HG02623 (cell line): Measurements from ENCODE around the gene ODAM.
"Not testable (repeated sequence)": the region's sequence is repeated elsewhere in the genome, so short reads cannot be mapped to it uniquely, and the experiment has no call there.

Source experiments
- ATAC-seq: cut with Tn5 transposase; IDR thresholded peaks from one replicate; pipeline ENCODE4 v1.9.1; 2021; ENCODE audit warnings: moderate library complexity; ENCODE audit not compliant: unreplicated experiment

Gene ODAM, protein sequence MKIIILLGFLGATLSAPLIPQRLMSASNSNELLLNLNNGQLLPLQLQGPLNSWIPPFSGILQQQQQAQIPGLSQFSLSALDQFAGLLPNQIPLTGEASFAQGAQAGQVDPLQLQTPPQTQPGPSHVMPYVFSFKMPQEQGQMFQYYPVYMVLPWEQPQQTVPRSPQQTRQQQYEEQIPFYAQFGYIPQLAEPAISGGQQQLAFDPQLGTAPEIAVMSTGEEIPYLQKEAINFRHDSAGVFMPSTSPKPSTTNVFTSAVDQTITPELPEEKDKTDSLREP

DNA sequence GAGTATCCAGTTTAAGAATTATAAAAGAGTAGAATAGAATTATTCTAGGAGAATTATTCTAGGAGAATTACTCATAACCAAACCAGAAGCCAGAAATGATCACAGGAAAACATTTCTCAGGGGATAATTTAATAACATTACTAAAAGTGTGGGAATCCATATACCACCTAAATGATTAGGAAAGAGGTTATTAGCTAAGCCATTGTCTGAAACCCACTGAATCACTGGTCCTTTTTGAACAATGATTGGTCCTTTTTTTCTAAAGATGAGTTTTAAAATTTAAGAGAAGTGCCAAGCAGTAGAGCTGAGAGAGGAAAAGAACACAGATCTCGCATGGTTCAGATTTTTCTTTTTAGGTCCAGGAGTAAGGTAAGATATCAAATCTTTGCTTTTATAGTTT lies at the start of gene ODAM:
TSS of gene ODAM (plus strand) at position 301 of the 400 bp plus-strand sequence. CDS start 819 bp downstream, outside the sequence.
- ATAC-seq: no peak

DNA sequence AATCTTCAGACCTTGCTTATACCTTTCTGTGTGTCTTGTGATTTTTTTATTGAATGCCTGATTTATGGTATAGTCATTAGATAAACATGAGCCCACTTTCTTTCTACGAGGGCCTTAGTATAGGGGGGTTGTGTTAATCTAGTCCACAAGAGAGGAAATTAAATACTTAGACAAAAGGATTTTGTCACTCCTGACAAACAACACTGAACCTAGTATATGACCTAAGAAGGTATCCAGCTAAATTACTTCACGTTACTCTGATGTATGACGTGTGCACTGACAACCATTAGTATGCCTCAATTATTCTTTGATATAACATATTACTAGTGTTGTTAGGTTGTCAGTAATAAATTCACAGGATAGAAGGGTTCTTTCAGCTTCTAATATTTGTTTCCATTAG lies 44.3 kb upstream of the ODAM start:
- ATAC-seq: no peak

DNA sequence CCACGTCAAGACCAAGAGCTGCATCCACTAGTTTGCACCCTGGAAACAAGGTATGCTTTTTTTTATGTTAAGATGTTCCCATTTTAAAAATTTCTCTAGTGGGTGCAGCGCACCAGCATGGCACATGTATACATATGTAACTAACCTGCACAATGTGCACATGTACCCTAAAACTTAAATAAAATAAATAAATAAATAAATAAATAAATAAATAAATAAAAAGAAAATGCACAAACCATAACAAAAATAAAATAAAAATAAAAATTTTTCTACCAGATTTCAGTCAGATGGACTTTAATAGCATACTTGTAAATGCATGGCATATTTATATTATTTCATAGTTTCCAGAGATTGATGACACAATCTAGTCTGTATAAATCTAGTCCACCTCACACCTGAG lies 43.4 kb upstream of the ODAM start:
- no peak for ATAC-seq

DNA sequence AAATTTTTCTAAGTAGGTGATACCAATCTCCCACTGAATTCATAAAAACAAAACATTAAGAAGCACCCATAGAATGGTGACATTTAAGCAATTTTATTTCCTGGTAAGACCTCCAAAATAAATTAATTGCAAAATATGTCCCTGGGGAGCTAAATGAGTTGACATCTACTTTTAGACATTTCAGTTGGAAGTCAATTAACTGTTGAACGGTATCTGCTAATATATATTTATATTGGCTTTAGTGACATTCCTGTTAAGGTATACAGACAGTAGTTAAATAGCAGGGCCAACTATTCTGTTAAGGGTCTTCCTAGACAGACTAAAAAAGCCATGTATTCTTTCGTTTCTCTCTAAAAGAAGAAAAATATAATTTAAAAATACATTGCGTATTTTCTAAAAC lies 41.6 kb upstream of the ODAM start, which contains the start of gene PRR27:
TSS of gene PRR27 (plus strand) at position 301 of the 400 bp plus-strand sequence. CDS start 139 bp downstream, outside the sequence.
- no peak for ATAC-seq

DNA sequence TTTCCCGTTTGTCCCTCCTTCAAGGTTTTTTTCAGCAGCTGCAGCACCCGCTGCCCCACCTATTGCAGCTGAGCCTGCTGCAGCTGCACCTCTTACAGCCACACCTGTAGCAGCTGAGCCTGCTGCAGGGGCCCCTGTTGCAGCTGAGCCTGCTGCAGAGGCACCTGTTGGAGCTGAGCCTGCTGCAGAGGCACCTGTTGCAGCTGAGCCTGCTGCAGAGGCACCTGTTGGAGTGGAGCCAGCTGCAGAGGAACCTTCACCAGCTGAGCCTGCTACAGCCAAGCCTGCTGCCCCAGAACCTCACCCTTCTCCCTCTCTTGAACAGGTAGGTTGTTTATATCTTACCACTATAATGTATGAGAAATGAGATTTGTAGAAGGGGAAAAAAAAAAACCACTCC lies 36.9 kb upstream of the ODAM start:
- no peak for ATAC-seq

DNA sequence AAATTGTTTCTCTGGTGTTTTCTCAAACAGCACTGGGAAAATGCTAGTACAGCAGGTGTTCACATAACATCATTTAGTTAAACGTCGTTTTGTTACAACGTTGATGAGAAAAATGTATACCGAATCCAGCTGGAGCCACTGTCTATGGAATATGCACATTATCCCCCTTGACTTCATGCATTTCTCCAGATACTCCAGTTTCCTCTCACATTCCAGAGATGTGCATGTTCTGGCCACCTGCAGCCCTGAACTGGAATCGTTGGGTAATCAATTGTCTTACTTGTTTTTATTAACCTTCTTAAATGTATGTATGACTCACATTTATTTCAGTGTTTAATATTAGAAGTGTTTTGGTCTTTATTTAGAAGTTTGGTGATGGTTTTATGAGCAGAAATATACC lies 18.4 kb upstream of the ODAM start:
- ATAC-seq: no peak

DNA sequence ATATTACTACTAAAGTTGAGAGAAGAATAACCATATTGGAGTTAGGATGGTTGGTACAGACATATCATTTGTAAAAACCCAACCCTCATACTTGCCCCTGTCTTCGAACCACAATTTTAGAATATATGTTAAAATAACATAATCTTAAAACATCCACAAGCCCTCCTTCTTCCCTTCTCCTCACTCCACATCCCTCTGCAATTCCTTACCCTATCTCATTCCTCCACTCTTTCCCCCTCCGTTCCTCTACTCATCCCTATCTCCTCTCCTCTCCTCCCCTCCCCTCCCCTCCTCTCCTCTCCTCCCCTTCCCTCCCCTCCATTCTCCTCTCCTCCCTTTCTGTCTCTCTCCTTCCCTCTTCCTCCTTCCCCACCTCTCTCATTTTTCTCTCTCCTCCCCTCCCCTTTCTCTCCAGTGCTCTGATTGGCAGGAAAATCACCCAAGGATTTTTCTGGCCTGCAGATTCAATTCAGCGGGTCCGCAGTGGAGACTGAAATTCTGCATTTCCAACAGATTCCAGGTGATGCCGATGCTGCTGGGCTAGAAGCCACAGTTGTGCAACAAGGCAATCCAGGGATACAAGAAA lies 17.4 kb upstream of the ODAM start:
- no peak for ATAC-seq

DNA sequence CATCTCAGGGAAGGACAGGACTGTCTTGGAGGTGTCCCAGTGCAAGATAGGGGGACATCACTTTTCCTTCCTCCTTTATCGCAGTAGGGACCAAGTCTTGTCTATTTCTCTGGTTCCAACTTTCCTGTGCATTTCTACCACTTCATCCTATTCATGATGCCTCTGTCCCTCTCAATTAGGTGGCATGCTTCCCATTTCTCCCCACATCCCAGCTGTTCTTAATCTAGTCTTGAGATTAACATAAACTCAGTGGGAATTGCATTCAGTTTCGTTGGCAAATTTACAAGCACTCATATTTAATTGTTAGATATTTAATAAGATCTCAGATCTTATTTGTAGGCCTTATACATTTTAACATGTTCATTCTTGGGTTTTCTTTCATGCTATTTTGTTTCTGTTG lies 15.7 kb upstream of the ODAM start:
- no peak for ATAC-seq

DNA sequence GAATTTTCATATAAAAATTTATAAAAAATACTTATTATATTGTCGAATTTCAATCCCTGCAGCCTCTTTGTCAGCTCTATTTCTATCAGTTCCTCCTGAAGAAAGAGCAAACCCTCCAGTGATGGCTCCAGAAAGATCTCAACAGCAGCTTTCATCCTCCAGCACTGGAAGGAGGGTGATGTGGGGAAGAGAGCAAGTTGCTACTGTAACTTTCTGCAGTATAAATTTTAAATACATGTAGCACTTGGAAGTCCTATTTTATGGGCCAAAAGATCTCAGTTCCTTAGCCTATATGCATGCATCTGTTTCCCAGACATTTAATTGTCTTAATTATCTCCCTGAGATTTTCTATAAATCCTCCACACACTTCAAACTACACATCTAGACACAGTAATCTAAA lies 13.7 kb upstream of the ODAM start:
- ATAC-seq: no peak

DNA sequence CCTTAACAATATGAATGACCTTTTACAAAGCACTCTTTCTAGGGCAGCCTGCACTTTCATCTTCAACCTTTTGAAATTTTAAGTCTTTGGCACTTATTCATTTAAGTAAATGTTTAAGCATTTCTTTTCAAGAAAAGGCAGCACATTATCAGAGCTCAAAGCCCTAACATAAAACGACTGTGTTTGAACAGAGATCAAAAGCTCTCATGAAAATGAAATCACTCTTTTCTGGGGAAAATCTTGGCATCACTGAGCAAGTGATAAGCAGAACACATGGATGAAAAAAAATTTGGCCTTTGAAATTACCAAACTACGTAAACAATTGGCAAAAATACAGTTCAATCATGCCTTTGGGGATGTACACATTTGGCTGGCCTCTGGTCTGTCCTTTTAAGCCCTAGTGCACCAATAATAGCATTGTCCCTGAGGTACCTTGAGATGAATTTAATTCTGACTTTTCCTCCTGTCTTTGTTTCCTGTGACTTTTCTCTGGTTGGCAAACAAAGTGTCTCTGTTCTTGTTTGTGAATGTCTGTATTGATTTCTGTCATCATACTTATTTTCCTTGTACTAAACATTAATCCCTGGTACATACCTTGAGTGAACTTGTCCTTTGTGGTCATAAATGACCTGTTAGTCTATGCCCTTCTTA lies 12.9 kb upstream of the ODAM start:
- ATAC-seq: no peak

DNA sequence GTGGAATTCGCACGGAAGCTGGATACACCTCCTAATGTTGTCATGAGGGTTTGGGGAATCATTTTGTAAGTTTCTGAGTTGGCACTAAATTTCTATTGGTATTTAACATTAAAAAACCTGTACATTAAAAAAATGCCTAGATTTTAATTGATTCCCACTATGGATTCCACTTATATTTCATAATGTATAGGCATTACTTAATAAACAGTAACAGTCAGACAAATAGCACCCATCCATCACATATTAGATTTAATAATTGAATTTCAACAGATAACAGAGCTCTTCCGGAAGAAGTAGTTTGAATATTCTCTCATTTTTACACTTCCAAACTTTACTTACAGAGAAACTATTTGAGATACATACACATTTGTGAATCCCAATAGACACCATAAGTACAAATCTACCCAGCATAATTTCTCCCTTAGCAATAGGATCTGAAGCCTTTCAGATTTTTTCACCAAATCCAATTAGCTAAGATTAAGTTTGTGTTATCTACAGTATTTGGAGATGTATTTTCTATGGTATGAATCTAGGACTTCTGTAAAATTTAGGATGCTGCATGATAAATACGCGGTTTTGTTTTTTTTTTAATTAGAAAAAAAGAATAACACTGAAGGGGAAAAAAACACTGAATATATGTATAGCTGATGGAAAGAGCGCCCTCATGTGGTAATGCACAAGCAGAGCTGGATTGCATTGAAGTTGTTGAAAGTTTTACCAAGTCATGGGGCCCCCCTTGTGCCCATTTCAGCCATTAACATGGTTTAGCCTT lies 12.2 kb upstream of the ODAM start:
- ATAC-seq: peak; percentile 92

DNA sequence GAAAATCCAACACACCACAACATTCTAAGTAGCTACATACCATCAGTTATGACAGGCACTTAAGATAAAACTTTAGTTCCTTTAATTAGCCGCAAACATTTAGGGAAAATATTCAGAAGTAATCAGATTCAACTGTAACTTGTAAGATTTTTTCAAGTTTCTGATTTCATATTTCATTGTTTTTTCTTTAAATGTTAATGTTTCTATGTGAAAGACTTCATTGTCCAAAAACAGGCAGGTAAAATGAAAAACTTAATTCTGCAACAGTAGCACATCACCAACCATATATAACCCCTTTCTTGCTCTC lies 11.6 kb upstream of the ODAM start:
- no peak for ATAC-seq

DNA sequence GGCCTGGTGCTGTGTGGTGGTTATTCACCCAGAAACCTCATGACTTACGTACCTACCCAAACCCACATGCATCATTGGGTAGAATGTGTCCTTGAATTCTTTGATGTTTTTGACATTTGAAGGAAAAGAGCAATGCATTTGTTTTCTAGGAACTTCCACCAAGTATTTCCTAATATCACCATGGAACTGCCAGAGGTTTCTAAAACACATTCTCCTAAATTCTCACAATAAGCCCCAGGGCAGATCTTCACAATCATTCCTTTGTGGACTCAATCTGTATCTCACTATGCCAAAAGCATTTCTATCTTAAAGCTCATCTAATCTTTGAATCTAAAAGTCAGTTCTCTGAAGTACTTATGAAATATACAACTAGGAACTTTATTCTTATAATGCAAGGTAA lies 8.3 kb upstream of the ODAM start:
- ATAC-seq: no peak

DNA sequence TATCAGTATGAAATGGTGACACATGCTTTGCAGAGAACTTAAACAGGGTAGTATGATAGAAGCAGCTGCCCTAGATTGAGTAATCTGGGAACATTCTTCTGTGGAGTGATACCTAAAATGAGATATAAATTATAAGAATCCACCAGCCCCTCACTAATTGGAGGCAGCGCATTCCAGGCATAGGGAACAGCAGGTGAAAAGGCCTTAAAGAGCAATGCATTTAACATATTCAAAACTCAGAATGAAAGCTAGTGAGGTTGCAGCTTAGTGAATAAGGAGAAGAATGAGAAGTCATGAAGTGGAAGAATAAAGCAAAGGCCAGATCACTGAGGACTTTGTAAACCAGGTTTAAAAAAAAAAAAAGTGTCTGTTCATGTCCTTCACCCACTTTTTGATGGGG lies 4.9 kb upstream of the ODAM start:
- no peak for ATAC-seq

DNA sequence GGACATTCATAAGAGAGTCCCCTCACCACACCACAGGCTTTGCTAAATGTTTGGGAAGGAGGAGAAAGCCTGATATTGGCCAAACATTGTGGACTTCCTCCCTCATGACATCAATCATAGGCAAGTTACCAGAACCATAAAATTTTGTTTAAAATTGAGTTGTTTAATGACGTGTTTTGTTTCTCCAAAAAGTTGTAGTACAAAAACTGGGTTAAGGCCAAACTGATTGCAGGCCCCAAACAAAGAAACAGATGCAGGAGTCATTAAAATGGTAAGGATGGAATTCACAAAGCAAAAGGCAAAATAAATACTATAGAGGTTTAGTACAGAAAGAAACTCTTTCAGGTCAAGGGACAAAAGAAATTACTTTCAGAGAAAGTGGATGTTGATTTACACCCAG lies 3.9 kb upstream of the ODAM start:
- no peak for ATAC-seq

DNA sequence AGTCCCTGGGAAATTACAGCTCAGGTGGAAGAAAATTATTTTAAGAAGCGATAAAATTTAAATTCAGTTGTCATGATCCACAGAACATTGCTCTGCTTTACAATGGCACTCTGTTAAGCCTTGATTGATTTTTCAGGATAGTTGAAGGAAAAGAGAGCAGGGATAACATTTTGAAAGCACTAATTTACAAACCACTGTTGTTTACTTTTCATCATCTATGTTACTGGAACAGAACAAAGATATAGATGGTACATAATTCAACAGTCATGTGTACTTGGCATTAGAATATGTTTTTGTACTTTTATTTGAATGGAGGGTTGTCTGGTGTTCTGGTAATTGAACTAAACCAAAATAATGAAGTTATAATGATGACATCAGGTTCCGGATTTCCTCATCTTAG lies 2.6 kb upstream of the ODAM start:
- no peak for ATAC-seq

DNA sequence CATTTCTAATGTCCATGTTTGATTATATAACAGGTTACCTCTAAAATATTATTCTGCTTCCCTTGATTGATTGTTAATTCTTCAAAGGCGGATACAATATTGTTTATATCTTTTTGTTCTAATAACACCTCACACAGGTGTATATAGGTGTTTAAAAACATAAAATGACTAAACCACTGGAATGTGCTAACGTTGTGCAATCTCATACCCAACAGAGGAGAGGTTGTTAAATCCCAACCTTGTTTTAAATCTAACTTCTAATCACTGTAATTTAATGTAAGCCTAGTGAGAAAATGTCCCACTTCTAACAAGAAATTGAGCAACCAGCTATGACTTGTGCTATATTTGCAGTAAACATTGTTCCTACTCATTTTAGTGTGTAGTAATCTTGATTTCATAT lies 1.3 kb downstream of the ODAM start:
- ATAC-seq: no peak

DNA sequence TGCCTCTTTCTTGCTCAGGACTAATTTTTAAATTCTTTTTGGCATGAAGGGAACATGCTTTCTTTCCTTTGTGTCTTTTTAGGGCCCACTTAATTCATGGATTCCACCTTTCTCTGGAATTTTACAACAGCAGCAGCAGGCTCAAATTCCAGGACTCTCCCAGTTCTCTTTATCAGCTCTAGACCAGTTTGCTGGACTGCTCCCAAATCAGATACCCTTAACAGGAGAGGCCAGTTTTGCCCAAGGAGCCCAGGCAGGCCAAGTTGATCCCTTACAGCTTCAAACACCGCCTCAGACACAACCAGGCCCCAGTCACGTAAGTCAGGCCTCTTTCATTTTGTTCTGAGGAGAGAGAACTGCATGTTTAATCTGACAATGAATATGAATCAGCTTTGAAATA lies 2.3 kb downstream of the ODAM start:
- ATAC-seq: no peak

DNA sequence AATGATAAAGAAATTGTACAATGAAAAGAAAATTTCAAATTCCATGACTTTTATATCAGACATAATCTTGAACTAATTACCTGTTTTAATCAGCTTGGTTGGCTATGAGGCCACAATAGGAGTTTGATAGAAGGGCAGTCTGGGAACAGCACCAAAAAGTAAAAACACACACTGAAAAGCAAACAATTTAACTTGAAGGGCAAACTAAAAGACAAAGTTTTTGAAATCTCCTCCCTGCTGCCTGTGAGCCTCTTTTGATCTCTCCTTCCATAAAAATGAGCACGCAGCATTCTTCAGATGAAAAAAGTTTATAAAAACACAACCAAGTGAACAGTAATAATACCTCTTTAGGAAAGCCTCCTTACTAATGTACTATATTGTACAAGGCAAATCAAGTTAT lies 8.1 kb downstream of the ODAM start:
- no peak for ATAC-seq

DNA sequence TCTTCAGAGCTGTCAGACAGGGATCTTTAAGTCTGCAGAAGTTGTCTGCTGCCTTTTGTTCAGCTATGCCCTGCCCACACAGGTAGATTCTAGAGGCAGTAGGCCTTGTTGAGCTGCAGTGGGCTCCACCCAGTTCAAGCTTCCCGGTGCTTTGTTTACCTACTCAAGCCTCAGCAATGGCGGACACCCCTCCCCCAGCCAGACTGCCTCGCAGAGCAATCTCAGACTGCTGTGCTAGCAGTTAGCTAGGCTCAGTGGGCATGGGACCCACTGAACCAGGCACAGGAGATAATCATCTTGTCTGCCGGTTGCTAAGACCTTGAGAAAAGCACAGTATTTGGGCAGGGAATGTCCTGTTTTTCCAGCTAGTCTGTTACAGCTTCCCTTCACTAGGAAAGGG lies 17.2 kb downstream of the ODAM start:
- ATAC-seq: not testable (repeated sequence)

DNA sequence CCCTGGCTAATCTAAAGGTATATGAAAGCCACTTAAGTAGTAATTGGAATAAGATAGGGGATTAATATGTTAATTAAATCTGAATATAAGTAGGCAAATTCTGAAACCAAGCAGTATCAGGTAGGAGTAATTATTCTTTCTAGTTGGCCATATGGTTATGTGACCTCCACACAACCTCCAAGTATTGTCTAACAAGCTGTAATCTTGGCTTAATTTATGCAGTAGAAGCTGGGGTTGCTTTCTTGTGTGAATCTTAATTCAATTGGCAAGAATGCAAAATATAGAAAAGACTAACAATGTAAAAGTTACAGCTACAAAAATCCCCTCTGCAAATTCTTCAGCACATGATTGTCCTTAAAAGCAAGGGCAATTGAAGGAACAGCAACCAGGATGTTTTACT lies 20.6 kb downstream of the ODAM start:
- not testable (repeated sequence) for ATAC-seq

DNA sequence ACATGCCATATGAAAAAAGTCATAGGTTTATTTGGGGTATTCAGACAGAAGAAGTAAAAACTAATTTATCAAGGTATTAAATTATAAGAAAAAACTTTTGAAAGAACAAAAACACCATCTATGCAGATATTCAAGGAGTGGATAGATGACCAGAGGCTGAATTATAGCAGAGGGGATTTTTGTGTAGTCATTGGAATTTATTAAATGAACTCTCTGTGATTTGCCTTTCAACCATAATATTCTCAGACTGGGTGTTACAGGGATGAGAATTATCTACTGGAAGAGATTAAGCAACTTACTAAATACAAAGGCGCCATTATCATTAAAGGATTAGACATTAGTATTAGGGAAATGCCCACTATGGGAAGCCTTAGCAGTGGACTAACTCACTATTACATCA lies 21.0 kb downstream of the ODAM start:
- ATAC-seq: not testable (repeated sequence)
